ENCODE measurements around the gene CPSF4L.
"Not testable (repeated sequence)": the region's sequence is repeated elsewhere in the genome, so short reads cannot be mapped to it uniquely, and the experiment has no call there.

The CPSF4L gene

GRCh38 chr17:73261617-73261951, at the start of gene CPSF4L:
TSS of gene CPSF4L (minus strand) at chr17:73261880. CDS start at chr17:73261818, 62 bp downstream.
- H3K4me3 ChIP-seq (ENCODE audit: low read depth, low read length), result no peak within 1 kb of the TSS
- TF ChIP-seq CTCF (IDR thresholded peaks at IDR 0.05; ENCODE audit: borderline replicate concordance, insufficient read depth, low read depth, low read length), result no peak

GRCh38 chr17:73311428-73311780, 49.7 kb upstream of the CPSF4L start:
- 0 out of 2 replicates have a peak, but pooled peaks have one; percentile 2 for TF ChIP-seq CTCF (IDR thresholded peaks at IDR 0.05; ENCODE audit: borderline replicate concordance, insufficient read depth, low read depth, low read length)
- H3K4me3 ChIP-seq (ENCODE audit: low read depth, low read length), result peak overlapping the region; percentile 58

- TF ChIP-seq CTCF (IDR thresholded peaks at IDR 0.05; ENCODE audit: borderline replicate concordance, insufficient read depth, low read depth, low read length), result no peak
- peak overlapping the region; percentile 58 for H3K4me3 ChIP-seq (ENCODE audit: low read depth, low read length)
Observed at GRCh38 chr17:73309727-73310596, 48.3 kb upstream of the CPSF4L start.

GRCh38 chr17:73308959-73309358, 47.3 kb upstream of the CPSF4L start:
- not testable (repeated sequence) for H3K4me3 ChIP-seq (ENCODE audit: low read depth, low read length)

GRCh38 chr17:73308017-73308823, 46.5 kb upstream of the CPSF4L start:
- TF ChIP-seq CTCF (IDR thresholded peaks at IDR 0.05; ENCODE audit: borderline replicate concordance, insufficient read depth, low read depth, low read length), result no peak
- no peak overlapping the region for H3K4me3 ChIP-seq (ENCODE audit: low read depth, low read length)

- TF ChIP-seq CTCF (IDR thresholded peaks at IDR 0.05; ENCODE audit: borderline replicate concordance, insufficient read depth, low read depth, low read length), result no peak
Observed at GRCh38 chr17:73307130-73307529, 45.5 kb upstream of the CPSF4L start.

GRCh38 chr17:73305845-73306836, 44.5 kb upstream of the CPSF4L start:
- no peak overlapping the region for H3K4me3 ChIP-seq (ENCODE audit: low read depth, low read length)

More at GRCh38 chr17:73307130-73307529, 45.5 kb upstream of the CPSF4L start:
- no peak overlapping the region for H3K4me3 ChIP-seq (ENCODE audit: low read depth, low read length)

More at GRCh38 chr17:73305845-73306836, 44.5 kb upstream of the CPSF4L start:
- TF ChIP-seq CTCF (IDR thresholded peaks at IDR 0.05; ENCODE audit: borderline replicate concordance, insufficient read depth, low read depth, low read length), result no peak

Data from GM12875 (cell line).